ENCODE results near the gene LEF1.
A peak's percentile ranks its signal among the peaks of the same experiment; 100 is the strongest.
"Not testable (repeated sequence)": the region's sequence is repeated elsewhere in the genome, so short reads cannot be mapped to it uniquely, and the experiment has no call there.

Gene LEF1

GRCh38 chr4:108058685-108059440, 109.9 kb downstream of the LEF1 start:
- DNase-seq (ENCODE audit: low read depth): no peak

GRCh38 chr4:108056418-108056817, 112.3 kb downstream of the LEF1 start:
- no peak for DNase-seq (ENCODE audit: low read depth)

GRCh38 chr4:108055787-108056186, 112.9 kb downstream of the LEF1 start:
- DNase-seq (ENCODE audit: low read depth): no peak

GRCh38 chr4:108054025-108054638, 114.6 kb downstream of the LEF1 start:
- no peak for DNase-seq (ENCODE audit: low read depth)

- DNase-seq (ENCODE audit: low read depth): no peak
Measured at GRCh38 chr4:108053251-108053711, 115.5 kb downstream of the LEF1 start.

GRCh38 chr4:108052558-108053120, 116.1 kb downstream of the LEF1 start:
- DNase-seq (ENCODE audit: low read depth): no peak

GRCh38 chr4:108051343-108051742, 117.4 kb downstream of the LEF1 start:
- no peak for DNase-seq (ENCODE audit: low read depth)

- DNase-seq (ENCODE audit: low read depth): not testable (repeated sequence)
Measured at GRCh38 chr4:108050166-108051111, 118.3 kb downstream of the LEF1 start.

- no peak for DNase-seq (ENCODE audit: low read depth)
Measured at GRCh38 chr4:108049406-108049805, 119.3 kb downstream of the LEF1 start.

- no peak for DNase-seq (ENCODE audit: low read depth)
Measured at GRCh38 chr4:108048997-108049396, 119.7 kb downstream of the LEF1 start.

GRCh38 chr4:108048157-108048556, 120.6 kb downstream of the LEF1 start:
- DNase-seq (ENCODE audit: low read depth): no peak

- no peak for DNase-seq (ENCODE audit: low read depth)
Measured at GRCh38 chr4:108047199-108047598, 121.5 kb downstream of the LEF1 start.

GRCh38 chr4:108045687-108046024, 123.1 kb downstream of the LEF1 start:
- DNase-seq (ENCODE audit: low read depth): no peak

- DNase-seq (ENCODE audit: low read depth): no peak
Measured at GRCh38 chr4:108044951-108045686, 123.6 kb downstream of the LEF1 start.

- DNase-seq (ENCODE audit: low read depth): no peak
Measured at GRCh38 chr4:108043526-108043925, 125.2 kb downstream of the LEF1 start.

- no peak for DNase-seq (ENCODE audit: low read depth)
Measured at GRCh38 chr4:108042927-108043326, 125.8 kb downstream of the LEF1 start.

- DNase-seq (ENCODE audit: low read depth): no peak
Measured at GRCh38 chr4:108037884-108038283, 130.8 kb downstream of the LEF1 start.

- peak; percentile 60 for DNase-seq (ENCODE audit: low read depth)
Measured at GRCh38 chr4:108036213-108036612, 132.5 kb downstream of the LEF1 start.

- DNase-seq (ENCODE audit: low read depth): no peak
Measured at GRCh38 chr4:108035691-108036090, 133.0 kb downstream of the LEF1 start.

GRCh38 chr4:108034565-108034964, 134.2 kb downstream of the LEF1 start:
- DNase-seq (ENCODE audit: low read depth): no peak

- no peak for DNase-seq (ENCODE audit: low read depth)
Measured at GRCh38 chr4:108033348-108033747, 135.4 kb downstream of the LEF1 start.
